Neural cell (in vitro differentiated cells): Measurements from ENCODE around the gene PSMA6.

Source experiments
- EZH2 ChIP-seq: fragments of 200-600, 300-800 bp; shearing (Covaris generic), sonication (generic); IDR thresholded peaks from 2 replicates; pipeline ENCODE4 v1.6.1; 2014; ENCODE audit warnings: antibody characterized with exemption, low read length, borderline replicate concordance, mild to moderate bottlenecking; ENCODE audit not compliant: insufficient read depth, poor library complexity, severe bottlenecking
- TF ChIP-seq, protein P1 (sequence below): fragments of 450-650 bp; IDR thresholded peaks from 2 replicates; pipeline ENCODE4 v1.5.1; 2014; ENCODE audit warnings: antibody characterized with exemption, mild to moderate bottlenecking, moderate library complexity; ENCODE audit not compliant: poor library complexity, severe bottlenecking
- TF ChIP-seq, protein P2 (sequence below): IDR thresholded peaks from 2 replicates; pipeline ENCODE4 v1.6.1; 2012; ENCODE audit warnings: borderline replicate concordance

DNA sequence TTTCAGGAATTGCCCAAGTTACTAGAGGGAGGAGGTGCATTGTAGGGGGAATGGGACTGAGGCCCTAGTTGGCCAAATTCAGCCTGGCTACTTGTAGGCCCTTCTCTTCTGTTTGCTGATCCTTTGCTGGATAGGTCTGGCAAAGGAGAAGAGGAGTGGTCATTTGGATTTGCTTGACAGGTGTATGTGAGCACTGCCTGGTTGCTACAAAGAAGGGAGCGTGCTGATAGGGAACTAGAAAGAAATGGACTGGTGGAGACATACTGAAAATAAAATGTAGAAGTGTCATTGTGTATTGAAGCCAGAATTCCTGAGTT is 3.6 kb downstream of the PSMA6 start:
- TF ChIP-seq, protein P1, sequence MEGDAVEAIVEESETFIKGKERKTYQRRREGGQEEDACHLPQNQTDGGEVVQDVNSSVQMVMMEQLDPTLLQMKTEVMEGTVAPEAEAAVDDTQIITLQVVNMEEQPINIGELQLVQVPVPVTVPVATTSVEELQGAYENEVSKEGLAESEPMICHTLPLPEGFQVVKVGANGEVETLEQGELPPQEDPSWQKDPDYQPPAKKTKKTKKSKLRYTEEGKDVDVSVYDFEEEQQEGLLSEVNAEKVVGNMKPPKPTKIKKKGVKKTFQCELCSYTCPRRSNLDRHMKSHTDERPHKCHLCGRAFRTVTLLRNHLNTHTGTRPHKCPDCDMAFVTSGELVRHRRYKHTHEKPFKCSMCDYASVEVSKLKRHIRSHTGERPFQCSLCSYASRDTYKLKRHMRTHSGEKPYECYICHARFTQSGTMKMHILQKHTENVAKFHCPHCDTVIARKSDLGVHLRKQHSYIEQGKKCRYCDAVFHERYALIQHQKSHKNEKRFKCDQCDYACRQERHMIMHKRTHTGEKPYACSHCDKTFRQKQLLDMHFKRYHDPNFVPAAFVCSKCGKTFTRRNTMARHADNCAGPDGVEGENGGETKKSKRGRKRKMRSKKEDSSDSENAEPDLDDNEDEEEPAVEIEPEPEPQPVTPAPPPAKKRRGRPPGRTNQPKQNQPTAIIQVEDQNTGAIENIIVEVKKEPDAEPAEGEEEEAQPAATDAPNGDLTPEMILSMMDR, result no peak
- no peak for TF ChIP-seq EZH2
- TF ChIP-seq, protein P2, sequence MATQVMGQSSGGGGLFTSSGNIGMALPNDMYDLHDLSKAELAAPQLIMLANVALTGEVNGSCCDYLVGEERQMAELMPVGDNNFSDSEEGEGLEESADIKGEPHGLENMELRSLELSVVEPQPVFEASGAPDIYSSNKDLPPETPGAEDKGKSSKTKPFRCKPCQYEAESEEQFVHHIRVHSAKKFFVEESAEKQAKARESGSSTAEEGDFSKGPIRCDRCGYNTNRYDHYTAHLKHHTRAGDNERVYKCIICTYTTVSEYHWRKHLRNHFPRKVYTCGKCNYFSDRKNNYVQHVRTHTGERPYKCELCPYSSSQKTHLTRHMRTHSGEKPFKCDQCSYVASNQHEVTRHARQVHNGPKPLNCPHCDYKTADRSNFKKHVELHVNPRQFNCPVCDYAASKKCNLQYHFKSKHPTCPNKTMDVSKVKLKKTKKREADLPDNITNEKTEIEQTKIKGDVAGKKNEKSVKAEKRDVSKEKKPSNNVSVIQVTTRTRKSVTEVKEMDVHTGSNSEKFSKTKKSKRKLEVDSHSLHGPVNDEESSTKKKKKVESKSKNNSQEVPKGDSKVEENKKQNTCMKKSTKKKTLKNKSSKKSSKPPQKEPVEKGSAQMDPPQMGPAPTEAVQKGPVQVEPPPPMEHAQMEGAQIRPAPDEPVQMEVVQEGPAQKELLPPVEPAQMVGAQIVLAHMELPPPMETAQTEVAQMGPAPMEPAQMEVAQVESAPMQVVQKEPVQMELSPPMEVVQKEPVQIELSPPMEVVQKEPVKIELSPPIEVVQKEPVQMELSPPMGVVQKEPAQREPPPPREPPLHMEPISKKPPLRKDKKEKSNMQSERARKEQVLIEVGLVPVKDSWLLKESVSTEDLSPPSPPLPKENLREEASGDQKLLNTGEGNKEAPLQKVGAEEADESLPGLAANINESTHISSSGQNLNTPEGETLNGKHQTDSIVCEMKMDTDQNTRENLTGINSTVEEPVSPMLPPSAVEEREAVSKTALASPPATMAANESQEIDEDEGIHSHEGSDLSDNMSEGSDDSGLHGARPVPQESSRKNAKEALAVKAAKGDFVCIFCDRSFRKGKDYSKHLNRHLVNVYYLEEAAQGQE, result no peak
